ENCODE data around the gene SCAF1. TPM values are rescaled to one million over a fixed set of nuclear protein-coding genes. Genes with fewer than 3 reads are reported as not detected.
A peak's percentile ranks its signal among the peaks of the same experiment; 100 is the strongest.

The SCAF1 gene
- total and polyA plus RNA-seq, 9 donors: 3.3 to 94.6 (median 61.3) TPM

- no peak overlapping the region for H3K27ac ChIP-seq
- TF ChIP-seq, protein P1, sequence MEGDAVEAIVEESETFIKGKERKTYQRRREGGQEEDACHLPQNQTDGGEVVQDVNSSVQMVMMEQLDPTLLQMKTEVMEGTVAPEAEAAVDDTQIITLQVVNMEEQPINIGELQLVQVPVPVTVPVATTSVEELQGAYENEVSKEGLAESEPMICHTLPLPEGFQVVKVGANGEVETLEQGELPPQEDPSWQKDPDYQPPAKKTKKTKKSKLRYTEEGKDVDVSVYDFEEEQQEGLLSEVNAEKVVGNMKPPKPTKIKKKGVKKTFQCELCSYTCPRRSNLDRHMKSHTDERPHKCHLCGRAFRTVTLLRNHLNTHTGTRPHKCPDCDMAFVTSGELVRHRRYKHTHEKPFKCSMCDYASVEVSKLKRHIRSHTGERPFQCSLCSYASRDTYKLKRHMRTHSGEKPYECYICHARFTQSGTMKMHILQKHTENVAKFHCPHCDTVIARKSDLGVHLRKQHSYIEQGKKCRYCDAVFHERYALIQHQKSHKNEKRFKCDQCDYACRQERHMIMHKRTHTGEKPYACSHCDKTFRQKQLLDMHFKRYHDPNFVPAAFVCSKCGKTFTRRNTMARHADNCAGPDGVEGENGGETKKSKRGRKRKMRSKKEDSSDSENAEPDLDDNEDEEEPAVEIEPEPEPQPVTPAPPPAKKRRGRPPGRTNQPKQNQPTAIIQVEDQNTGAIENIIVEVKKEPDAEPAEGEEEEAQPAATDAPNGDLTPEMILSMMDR (IDR thresholded peaks at IDR 0.05): no peak
- TF ChIP-seq EP300 (IDR thresholded peaks at IDR 0.05) (no peak), POLR2A (IDR thresholded peaks at IDR 0.05) (no peak)
- 69 to 74% (median 69%) methylated on average over 23 to 26 of the region's 26 CpGs for WGBS, 3 donors
- H3K36me3 ChIP-seq: no peaks in the 10 kb centered on the region
- H3K27me3 ChIP-seq: no peaks in the 10 kb centered on the region
- H3K4me1 ChIP-seq (ENCODE audit: insufficient read depth): no peaks in the 10 kb centered on the region
- DNase-seq: peak in 1 of 5 donors; percentile 24
- H3K9me3 ChIP-seq: no peaks in the 10 kb centered on the region
- no peak overlapping the region for H3K4me3 ChIP-seq
- intact Hi-C loops (cut with DNase I): loop anchor here in 1 of 4 donors (10.0 kb wide), 2 partner anchors 93 to 213 kb away; partner anchors contain the start of genes FLT3LG and PRR12
Measured at GRCh38 chr19:49687566-49688316, 45.7 kb downstream of the SCAF1 start.

- intact Hi-C loops (cut with DNase I): loop anchor here in 1 of 4 donors (10.0 kb wide), 2 partner anchors 94 to 214 kb away; partner anchors contain the start of genes FLT3LG and PRR12
- WGBS, 3 donors: 70 to 78% (median 75%) methylated on average over 12 of the region's 12 CpGs
- no peaks in the 10 kb centered on the region for H3K27me3 ChIP-seq
- no peak overlapping the region for H3K27ac ChIP-seq
- TF ChIP-seq, protein P1 (IDR thresholded peaks at IDR 0.05): no peak
- no peak for TF ChIP-seq POLR2A (IDR thresholded peaks at IDR 0.05)
- TF ChIP-seq EP300 (IDR thresholded peaks at IDR 0.05): no peak
- H3K4me3 ChIP-seq: no peak overlapping the region
- no peaks in the 10 kb centered on the region for H3K4me1 ChIP-seq (ENCODE audit: insufficient read depth)
- H3K9me3 ChIP-seq: no peaks in the 10 kb centered on the region
- no peak for DNase-seq
- H3K36me3 ChIP-seq: no peaks in the 10 kb centered on the region
Measured at GRCh38 chr19:49688531-49689132, 46.6 kb downstream of the SCAF1 start.

GRCh38 chr19:49689133-49690078 lies 47.4 kb downstream of the SCAF1 start, which contains the start of gene ADM5:
Gene ADM5, plus strand, starts transcription at chr19:49689594. Its CDS starts 244 bp downstream, at chr19:49689838.
- H3K4me3 ChIP-seq: peak within 1 kb of the TSS; percentile 39
- intact Hi-C loops (cut with DNase I): loop anchor here in 1 of 4 donors (2.0 to 10.0 kb wide), 3 partner anchors 67 to 215 kb away; partner anchors contain the start of genes FLT3LG and PRR12
- 24 to 29% (median 26%) methylated on average over 41 to 54 of the region's 54 CpGs for WGBS, 3 donors
- H3K9me3 ChIP-seq: no peaks in the 10 kb centered on the region
- peak in 4 of 5 donors; percentile 57 to 68 (median 62) for DNase-seq
- H3K27me3 ChIP-seq: no peaks in the 10 kb centered on the region
- no peaks in the 10 kb centered on the region for H3K4me1 ChIP-seq (ENCODE audit: insufficient read depth)
- H3K27ac ChIP-seq: peak within 1 kb of the TSS; percentile 8 to 10
- TF ChIP-seq, protein P1 (IDR thresholded peaks at IDR 0.05): peak in 1 of 3 donors; percentile 32
- TF ChIP-seq EP300 (IDR thresholded peaks at IDR 0.05) (no peak), POLR2A (IDR thresholded peaks at IDR 0.05) (no peak)
- H3K36me3 ChIP-seq: no peaks in the 10 kb centered on the region
